ENCODE measurements around the gene ZNF407. TPM values are rescaled to one million over a fixed set of nuclear protein-coding genes. Genes with fewer than 3 reads are reported as not detected.

Gene ZNF407
- total and polyA plus RNA-seq, 2 of the 13 experiments (the other 11 are each of a cell fraction or from before 2014, with no cell fraction given) = 2.3 to 8.7 TPM

DNA sequence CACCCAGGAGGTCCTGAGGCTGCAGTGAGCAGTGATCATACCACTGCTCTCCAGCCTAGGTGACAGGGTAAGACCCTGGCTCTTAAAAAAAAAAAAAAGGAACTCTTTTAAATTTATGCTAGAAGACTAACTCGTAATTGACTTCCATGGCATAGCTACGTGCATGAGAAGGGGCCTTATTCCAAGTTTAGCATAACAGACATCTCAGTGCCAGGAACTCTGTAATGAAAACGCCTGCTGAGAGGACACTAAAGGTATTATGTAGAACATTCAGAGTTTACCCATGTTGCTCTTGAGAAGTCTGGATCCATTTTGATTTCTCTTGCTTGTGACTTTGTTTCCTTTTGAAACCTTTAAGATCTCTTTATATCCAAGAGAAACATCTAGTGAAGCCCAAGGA is 276.0 kb downstream of the ZNF407 start:
- CTCF ChIA-PET (ENCODE audit: low intra/inter-chr PET ratio, low total read pairs) = no interaction called here
- in situ Hi-C loops (cut with HindIII; ENCODE audit: extremely low pct_ligation_motif_present, low pct_unique_long_range_greater_than_20kb) (no loop called here), intact Hi-C loops (cut with micrococcal nuclease; ENCODE audit: unreplicated experiment) (no loop called here)
- DNase-seq (ENCODE audit: low spot score) (no peak), ATAC-seq (no peak), FAIRE-seq (no peak)
- BruUV-seq (replicated peaks) = no TSS peak
- 93% methylated on average over 3 of the region's 3 CpGs for WGBS (ENCODE audit: low lambda C conversion rate)
- H3K27ac ChIP-seq (ENCODE audit: extremely low read length, insufficient read depth, low read length) = no peak overlapping the region
- H4K20me1 ChIP-seq (ENCODE audit: insufficient read depth, low read length) = no peaks in the 10 kb centered on the region
- POLR2A ChIA-PET = no interaction called here
- no peaks in the 10 kb centered on the region for H3K4me1 ChIP-seq (ENCODE audit: insufficient read depth, low read length)
- H3K79me2 ChIP-seq (ENCODE audit: insufficient read depth, low read length) = no peaks in the 10 kb centered on the region
- no peaks in the 10 kb centered on the region for H3K36me3 ChIP-seq (replicated peaks in 1 of 2; ENCODE audit: control insufficient read depth in 1 of 2, insufficient read depth in 2 of 2, low read length in 2 of 2)
- H3K4me2 ChIP-seq (ENCODE audit: low read depth, low read length) = no peak overlapping the region
- no peak overlapping the region for H2AFZ ChIP-seq (ENCODE audit: low read length)
- no peak overlapping the region for H3K9ac ChIP-seq (ENCODE audit: insufficient read depth, low read depth, low read length)
- TF ChIP-seq HOXA9 (CRISPR knock-in tag; IDR thresholded peaks at IDR 0.05; ENCODE audit: borderline replicate concordance) = no peak
- TF ChIP-seq SSRP1 (CRISPR knock-in tag; IDR thresholded peaks at IDR 0.05) = no peak
- no peak for TF ChIP-seq KLF11 (CRISPR knock-in tag; IDR thresholded peaks at IDR 0.05)
- no peaks in the 10 kb centered on the region for H3K27me3 ChIP-seq (ENCODE audit: control insufficient read depth in 1 of 2, insufficient read depth in 2 of 2, low read length in 2 of 2)
- H3K9me3 ChIP-seq (ENCODE audit: low read length) = no peaks in the 10 kb centered on the region
- H3K4me3 ChIP-seq (replicated peaks in 1 of 3; ENCODE audit: insufficient read depth in 1 of 3, low read depth in 2 of 3, low read length in 3 of 3) = no peak overlapping the region

DNA sequence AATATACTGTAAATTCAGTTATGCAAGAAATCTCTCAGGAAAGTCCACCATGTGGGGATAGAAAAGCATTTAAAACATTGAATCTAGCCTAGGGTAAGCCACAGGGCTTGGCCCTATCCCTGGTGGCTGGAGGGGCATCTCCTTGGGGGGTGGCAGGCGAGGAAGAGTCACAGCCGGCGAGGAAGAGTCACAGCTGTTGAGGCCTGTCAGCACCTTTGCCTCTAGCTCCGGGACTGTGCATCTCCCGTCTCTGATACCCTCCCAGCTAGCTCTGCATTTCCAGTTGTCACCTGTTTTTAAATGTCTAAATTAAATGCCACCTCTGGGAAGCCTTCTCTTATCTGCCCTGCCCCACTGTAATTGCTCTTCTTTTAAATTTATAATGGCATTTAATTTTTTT is 276.7 kb downstream of the ZNF407 start:
- Histone ChIP-seq H3K36me3 (replicated peaks in 1 of 2; ENCODE audit: control insufficient read depth in 1 of 2, insufficient read depth in 2 of 2, low read length in 2 of 2) (no peaks in the 10 kb centered on the region), H3K9me3 (ENCODE audit: low read length) (no peaks in the 10 kb centered on the region), H4K20me1 (ENCODE audit: insufficient read depth, low read length) (no peaks in the 10 kb centered on the region), H3K4me2 (ENCODE audit: low read depth, low read length) (no peak overlapping the region), H3K4me3 (replicated peaks in 1 of 3; ENCODE audit: insufficient read depth in 1 of 3, low read depth in 2 of 3, low read length in 3 of 3) (no peak overlapping the region), H3K9ac (ENCODE audit: insufficient read depth, low read depth, low read length) (no peak overlapping the region), H3K27ac (ENCODE audit: extremely low read length, insufficient read depth, low read length) (no peak overlapping the region), H3K27me3 (ENCODE audit: control insufficient read depth in 1 of 2, insufficient read depth in 2 of 2, low read length in 2 of 2) (no peaks in the 10 kb centered on the region), H2AFZ (ENCODE audit: low read length) (no peak overlapping the region), H3K4me1 (ENCODE audit: insufficient read depth, low read length) (no peaks in the 10 kb centered on the region), H3K79me2 (ENCODE audit: insufficient read depth, low read length) (no peaks in the 10 kb centered on the region)
- intact Hi-C loops (cut with micrococcal nuclease; ENCODE audit: unreplicated experiment) (no loop called here), in situ Hi-C loops (cut with HindIII; ENCODE audit: extremely low pct_ligation_motif_present, low pct_unique_long_range_greater_than_20kb) (no loop called here)
- POLR2A ChIA-PET = no interaction called here
- CTCF ChIA-PET (ENCODE audit: low intra/inter-chr PET ratio, low total read pairs) = no interaction called here
- ATAC-seq (no peak), DNase-seq (ENCODE audit: low spot score) (no peak), FAIRE-seq (no peak)
- 97% methylated on average over 5 of the region's 5 CpGs for WGBS (ENCODE audit: low lambda C conversion rate)
- BruUV-seq (replicated peaks) = no TSS peak
- TF ChIP-seq, protein P1, sequence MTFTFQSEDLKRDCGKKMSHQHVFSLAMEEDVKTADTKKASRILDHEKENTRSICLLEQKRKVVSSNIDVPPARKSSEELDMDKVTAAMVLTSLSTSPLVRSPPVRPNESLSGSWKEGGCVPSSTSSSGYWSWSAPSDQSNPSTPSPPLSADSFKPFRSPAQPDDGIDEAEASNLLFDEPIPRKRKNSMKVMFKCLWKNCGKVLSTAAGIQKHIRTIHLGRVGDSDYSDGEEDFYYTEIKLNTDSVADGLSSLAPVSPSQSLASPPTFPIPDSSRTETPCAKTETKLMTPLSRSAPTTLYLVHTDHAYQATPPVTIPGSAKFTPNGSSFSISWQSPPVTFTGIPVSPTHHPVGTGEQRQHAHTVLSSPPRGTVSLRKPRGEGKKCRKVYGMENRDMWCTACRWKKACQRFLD (CRISPR knock-in tag; IDR thresholded peaks at IDR 0.05; ENCODE audit: borderline replicate concordance) = no peak
- TF ChIP-seq, protein P2, sequence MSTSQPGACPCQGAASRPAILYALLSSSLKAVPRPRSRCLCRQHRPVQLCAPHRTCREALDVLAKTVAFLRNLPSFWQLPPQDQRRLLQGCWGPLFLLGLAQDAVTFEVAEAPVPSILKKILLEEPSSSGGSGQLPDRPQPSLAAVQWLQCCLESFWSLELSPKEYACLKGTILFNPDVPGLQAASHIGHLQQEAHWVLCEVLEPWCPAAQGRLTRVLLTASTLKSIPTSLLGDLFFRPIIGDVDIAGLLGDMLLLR (CRISPR knock-in tag; IDR thresholded peaks at IDR 0.05) = no peak
- TF ChIP-seq, protein P3, sequence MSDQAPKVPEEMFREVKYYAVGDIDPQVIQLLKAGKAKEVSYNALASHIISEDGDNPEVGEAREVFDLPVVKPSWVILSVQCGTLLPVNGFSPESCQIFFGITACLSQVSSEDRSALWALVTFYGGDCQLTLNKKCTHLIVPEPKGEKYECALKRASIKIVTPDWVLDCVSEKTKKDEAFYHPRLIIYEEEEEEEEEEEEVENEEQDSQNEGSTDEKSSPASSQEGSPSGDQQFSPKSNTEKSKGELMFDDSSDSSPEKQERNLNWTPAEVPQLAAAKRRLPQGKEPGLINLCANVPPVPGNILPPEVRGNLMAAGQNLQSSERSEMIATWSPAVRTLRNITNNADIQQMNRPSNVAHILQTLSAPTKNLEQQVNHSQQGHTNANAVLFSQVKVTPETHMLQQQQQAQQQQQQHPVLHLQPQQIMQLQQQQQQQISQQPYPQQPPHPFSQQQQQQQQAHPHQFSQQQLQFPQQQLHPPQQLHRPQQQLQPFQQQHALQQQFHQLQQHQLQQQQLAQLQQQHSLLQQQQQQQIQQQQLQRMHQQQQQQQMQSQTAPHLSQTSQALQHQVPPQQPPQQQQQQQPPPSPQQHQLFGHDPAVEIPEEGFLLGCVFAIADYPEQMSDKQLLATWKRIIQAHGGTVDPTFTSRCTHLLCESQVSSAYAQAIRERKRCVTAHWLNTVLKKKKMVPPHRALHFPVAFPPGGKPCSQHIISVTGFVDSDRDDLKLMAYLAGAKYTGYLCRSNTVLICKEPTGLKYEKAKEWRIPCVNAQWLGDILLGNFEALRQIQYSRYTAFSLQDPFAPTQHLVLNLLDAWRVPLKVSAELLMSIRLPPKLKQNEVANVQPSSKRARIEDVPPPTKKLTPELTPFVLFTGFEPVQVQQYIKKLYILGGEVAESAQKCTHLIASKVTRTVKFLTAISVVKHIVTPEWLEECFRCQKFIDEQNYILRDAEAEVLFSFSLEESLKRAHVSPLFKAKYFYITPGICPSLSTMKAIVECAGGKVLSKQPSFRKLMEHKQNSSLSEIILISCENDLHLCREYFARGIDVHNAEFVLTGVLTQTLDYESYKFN (CRISPR knock-in tag; conservative IDR thresholded peaks at IDR 0.05) = no peak
- TF ChIP-seq ZNF615 (CRISPR knock-in tag; IDR thresholded peaks at IDR 0.05; ENCODE audit: borderline replicate concordance) (no peak), YY1 (IDR thresholded peaks at IDR 0.05; ENCODE audit: insufficient read depth, insufficient replicate concordance, low read depth, low read length) (no peak), POLR2A (IDR thresholded peaks at IDR 0.05; ENCODE audit: insufficient read depth in 1 of 2, low read depth in 2 of 2, low read length in 2 of 2) (no peak), ZNF30 (CRISPR knock-in tag; IDR thresholded peaks at IDR 0.05) (no peak)
- TF ChIP-seq, protein P4, sequence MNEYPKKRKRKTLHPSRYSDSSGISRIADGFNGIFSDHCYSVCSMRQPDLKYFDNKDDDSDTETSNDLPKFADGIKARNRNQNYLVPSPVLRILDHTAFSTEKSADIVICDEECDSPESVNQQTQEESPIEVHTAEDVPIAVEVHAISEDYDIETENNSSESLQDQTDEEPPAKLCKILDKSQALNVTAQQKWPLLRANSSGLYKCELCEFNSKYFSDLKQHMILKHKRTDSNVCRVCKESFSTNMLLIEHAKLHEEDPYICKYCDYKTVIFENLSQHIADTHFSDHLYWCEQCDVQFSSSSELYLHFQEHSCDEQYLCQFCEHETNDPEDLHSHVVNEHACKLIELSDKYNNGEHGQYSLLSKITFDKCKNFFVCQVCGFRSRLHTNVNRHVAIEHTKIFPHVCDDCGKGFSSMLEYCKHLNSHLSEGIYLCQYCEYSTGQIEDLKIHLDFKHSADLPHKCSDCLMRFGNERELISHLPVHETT (CRISPR knock-in tag; conservative IDR thresholded peaks at IDR 0.05) = no peak
- TF ChIP-seq, protein P5, sequence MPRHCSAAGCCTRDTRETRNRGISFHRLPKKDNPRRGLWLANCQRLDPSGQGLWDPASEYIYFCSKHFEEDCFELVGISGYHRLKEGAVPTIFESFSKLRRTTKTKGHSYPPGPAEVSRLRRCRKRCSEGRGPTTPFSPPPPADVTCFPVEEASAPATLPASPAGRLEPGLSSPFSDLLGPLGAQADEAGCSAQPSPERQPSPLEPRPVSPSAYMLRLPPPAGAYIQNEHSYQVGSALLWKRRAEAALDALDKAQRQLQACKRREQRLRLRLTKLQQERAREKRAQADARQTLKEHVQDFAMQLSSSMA (CRISPR knock-in tag; IDR thresholded peaks at IDR 0.05) = no peak
